IPS-18c (cell line): ENCODE data around the gene MYO5B.

Source experiments
- H3K4me3 ChIP-seq: 2 replicates; pipeline ENCODE4 v1.7.0; 2013; ENCODE audit warnings: low read depth, mild to moderate bottlenecking, low read length, moderate library complexity; ENCODE audit not compliant: insufficient read depth
- H3K9me3 ChIP-seq: one replicate; pipeline ENCODE4 v1.6.1; 2013; ENCODE audit warnings: mild to moderate bottlenecking, low read length, moderate library complexity; ENCODE audit not compliant: control insufficient read depth, insufficient read depth

The MYO5B gene

GRCh38 chr18:49884465-49884864, 310.5 kb downstream of the MYO5B start:
- H3K4me3 ChIP-seq = no peak overlapping the region
- peaks cover 2% of the 10 kb centered on the region for H3K9me3 ChIP-seq

- Histone ChIP-seq H3K9me3 (peaks cover 2% of the 10 kb centered on the region), H3K4me3 (no peak overlapping the region; the same call in 1 of the 2 replicates)
These were observed 314.3 kb downstream of the MYO5B start for GRCh38 chr18:49880661-49881060.

- Histone ChIP-seq H3K9me3 (no peaks in the 10 kb centered on the region), H3K4me3 (no peak overlapping the region)
These were observed 315.7 kb downstream of the MYO5B start for GRCh38 chr18:49879271-49879580.

GRCh38 chr18:49878567-49879270, 316.2 kb downstream of the MYO5B start:
- Histone ChIP-seq H3K4me3 (no peak overlapping the region), H3K9me3 (no peaks in the 10 kb centered on the region)

- Histone ChIP-seq H3K9me3 (no peaks in the 10 kb centered on the region), H3K4me3 (no peak overlapping the region)
These were observed 316.9 kb downstream of the MYO5B start for GRCh38 chr18:49878015-49878414.

- Histone ChIP-seq H3K9me3 (no peaks in the 10 kb centered on the region), H3K4me3 (no peak overlapping the region)
These were observed 318.4 kb downstream of the MYO5B start for GRCh38 chr18:49876536-49876935.

GRCh38 chr18:49875783-49876182, 319.2 kb downstream of the MYO5B start:
- no peak overlapping the region for H3K4me3 ChIP-seq
- H3K9me3 ChIP-seq = no peaks in the 10 kb centered on the region

DNA sequence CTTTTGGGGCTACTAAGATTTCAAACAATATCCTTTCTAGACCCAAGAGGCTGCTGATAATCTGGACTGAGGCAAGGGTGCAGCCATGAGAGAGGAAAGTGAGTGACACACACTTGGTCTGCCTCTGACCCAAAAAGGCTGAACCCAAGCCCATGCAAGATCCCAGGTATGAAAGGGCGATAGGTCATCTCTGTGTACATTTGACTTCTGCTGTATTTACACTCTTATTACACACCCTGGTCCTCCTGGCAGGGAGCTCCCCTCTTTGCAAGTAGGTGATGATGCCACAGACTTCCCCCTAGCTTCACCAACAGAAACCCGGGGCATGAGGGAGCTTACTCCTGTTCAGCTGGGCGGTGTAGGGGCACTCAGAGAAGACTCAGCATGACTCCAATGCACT, 319.8 kb downstream of the MYO5B start:
- no peak overlapping the region for H3K4me3 ChIP-seq

GRCh38 chr18:49874238-49874637, 320.7 kb downstream of the MYO5B start:
- no peaks in the 10 kb centered on the region for H3K9me3 ChIP-seq
- H3K4me3 ChIP-seq = no peak overlapping the region

More for the DNA sequence above, 319.8 kb downstream of the MYO5B start:
- no peaks in the 10 kb centered on the region for H3K9me3 ChIP-seq

DNA sequence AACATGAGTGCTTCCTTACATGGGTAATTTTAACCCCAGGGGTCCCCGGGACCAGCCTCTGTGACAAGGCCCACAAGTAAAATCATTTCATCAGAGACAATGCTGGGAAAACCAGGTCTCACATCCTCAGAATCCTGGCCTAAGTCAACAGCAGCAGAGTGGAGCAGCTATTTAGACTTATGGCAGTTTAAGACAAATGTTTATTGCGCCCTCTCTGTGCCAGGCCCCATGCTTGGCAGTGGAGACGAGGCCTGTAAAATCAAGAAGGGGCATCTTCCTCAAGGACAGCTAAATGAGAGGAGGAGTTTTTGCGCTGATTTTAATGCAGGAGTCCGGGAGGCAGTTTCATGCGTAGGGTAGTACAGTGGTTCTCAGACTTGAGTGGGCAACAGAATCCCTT, 325.6 kb downstream of the MYO5B start:
- H3K9me3 ChIP-seq = no peaks in the 10 kb centered on the region
- no peak overlapping the region for H3K4me3 ChIP-seq

DNA sequence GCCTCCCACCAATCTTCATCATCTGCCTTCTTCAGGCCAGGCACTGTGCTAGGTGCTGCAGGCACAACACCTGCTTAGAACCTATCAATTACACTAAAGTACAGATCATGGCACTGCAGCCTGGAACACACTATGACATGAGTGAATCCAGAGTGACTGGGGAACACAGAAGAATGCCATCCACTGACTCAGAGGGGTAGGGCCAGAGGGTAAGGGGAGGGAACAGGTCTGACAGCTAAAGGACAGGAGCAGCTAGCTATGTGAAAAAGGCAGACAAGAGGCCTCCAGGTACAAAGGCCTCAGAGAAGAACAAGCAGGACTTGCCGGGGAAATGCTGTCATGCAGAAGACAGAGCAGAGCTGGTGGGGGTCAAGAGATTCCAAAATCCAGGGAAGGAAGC, 328.3 kb downstream of the MYO5B start:
- H3K9me3 ChIP-seq = no peaks in the 10 kb centered on the region
- H3K4me3 ChIP-seq = no peak overlapping the region

DNA sequence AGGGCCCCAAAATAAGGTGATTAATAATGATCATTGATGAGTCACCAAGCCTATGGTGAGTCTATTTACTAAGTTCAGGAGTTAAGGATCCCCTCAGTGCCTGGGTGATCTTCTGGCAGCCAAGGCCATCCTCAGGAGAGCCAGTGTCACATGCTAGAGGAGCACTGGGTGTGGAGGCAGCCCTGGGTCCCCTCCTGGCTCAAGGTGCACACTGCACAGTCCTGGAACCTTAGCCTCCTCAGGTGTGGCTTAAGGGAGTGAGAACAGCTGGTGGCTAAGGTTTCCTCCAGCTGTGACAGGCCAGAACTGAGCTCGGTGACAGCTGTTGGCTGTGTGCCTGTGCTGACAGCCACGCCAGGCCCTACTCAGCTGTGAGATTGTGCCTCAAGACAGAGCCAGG, 329.5 kb downstream of the MYO5B start:
- no peaks in the 10 kb centered on the region for H3K9me3 ChIP-seq
- H3K4me3 ChIP-seq = no peak overlapping the region

- H3K4me3 ChIP-seq = no peak overlapping the region
- no peaks in the 10 kb centered on the region for H3K9me3 ChIP-seq
These were observed 331.0 kb downstream of the MYO5B start for GRCh38 chr18:49863769-49864621.

GRCh38 chr18:49862656-49863385, 332.1 kb downstream of the MYO5B start:
- H3K4me3 ChIP-seq = no peak overlapping the region
- H3K9me3 ChIP-seq = no peaks in the 10 kb centered on the region

- Histone ChIP-seq H3K4me3 (no peak overlapping the region), H3K9me3 (no peaks in the 10 kb centered on the region)
These were observed 333.3 kb downstream of the MYO5B start for GRCh38 chr18:49861659-49862058.

DNA sequence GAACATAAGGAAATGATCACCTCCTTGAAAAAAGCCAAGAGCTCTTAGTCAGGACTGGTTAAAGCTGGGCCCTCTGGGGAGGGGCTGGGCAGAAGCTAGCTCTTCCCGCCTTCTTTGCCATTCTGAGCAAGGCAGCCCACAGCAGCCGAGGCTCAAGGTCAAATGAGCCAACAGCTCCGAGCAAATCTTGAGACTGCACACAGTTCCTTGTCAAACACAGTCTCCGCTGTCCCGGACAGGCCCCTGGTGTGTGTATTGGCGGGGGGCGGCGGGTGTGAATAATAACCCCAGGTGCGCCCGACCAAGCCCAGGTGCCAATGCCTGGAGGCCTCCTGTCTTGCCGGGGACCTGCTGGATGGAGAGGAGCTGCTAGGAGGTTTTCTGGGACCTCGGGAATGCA, 335.2 kb downstream of the MYO5B start:
- no peaks in the 10 kb centered on the region for H3K9me3 ChIP-seq
- H3K4me3 ChIP-seq = no peak overlapping the region

- no peak overlapping the region for H3K4me3 ChIP-seq
- no peaks in the 10 kb centered on the region for H3K9me3 ChIP-seq
These were observed 336.0 kb downstream of the MYO5B start for GRCh38 chr18:49859021-49859359.
